PC-3 (cell line): ENCODE data around the gene ZNF22.

Experiments used
- EZH2 ChIP-seq: fragments of 300-600 bp; sonication (generic); IDR thresholded peaks from one replicate; pipeline ENCODE4 v1.6.1; 2017; ENCODE audit warnings: antibody characterized with exemption, mild to moderate bottlenecking, low read length; ENCODE audit not compliant: unreplicated experiment
- EZH2phosphoT487 ChIP-seq: fragments of 300-600 bp; sonication (generic); IDR thresholded peaks from 2 replicates; pipeline ENCODE4 v1.6.1; 2018; ENCODE audit warnings: mild to moderate bottlenecking, antibody characterized with exemption, low read length, borderline replicate concordance
- TF ChIP-seq, protein P1 (sequence below): fragments of 300-600 bp; sonication (generic); conservative IDR thresholded peaks from 2 replicates; pipeline ENCODE4 v1.5.1; 2017; ENCODE audit warnings: antibody characterized with exemption, low read depth, mild to moderate bottlenecking, low read length

DNA sequence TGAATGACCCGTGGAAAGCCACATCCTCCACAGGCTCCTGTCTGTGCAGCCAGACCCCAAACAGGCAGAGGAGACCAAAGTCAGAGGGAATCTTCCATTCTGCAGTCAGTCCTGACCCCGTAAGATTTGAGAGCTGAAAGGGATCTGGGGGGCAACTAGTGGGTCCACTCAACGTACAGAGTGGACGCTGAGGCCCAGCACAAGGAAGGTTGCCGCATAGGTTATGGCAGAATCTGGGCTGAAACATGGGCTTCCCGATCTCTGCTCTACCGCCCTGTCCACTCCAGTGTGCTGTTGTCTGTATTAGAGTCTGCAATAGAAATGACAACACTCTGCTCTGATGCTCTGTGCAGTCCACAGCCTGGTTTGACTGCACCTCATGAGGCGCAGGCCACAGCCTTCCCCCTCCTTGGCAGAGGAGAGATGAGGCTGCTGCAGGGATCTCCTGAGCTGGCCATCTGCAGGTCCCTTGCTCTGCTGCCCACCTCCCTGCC lies 7.9 kb upstream of the ZNF22 start:
- TF ChIP-seq, protein P1, sequence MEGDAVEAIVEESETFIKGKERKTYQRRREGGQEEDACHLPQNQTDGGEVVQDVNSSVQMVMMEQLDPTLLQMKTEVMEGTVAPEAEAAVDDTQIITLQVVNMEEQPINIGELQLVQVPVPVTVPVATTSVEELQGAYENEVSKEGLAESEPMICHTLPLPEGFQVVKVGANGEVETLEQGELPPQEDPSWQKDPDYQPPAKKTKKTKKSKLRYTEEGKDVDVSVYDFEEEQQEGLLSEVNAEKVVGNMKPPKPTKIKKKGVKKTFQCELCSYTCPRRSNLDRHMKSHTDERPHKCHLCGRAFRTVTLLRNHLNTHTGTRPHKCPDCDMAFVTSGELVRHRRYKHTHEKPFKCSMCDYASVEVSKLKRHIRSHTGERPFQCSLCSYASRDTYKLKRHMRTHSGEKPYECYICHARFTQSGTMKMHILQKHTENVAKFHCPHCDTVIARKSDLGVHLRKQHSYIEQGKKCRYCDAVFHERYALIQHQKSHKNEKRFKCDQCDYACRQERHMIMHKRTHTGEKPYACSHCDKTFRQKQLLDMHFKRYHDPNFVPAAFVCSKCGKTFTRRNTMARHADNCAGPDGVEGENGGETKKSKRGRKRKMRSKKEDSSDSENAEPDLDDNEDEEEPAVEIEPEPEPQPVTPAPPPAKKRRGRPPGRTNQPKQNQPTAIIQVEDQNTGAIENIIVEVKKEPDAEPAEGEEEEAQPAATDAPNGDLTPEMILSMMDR, result no peak
- TF ChIP-seq EZH2phosphoT487 (no peak), EZH2 (no peak)
